PC-3 (cell line): Measurements from ENCODE around the gene ZNF232. TPM values are rescaled to one million over a fixed set of nuclear protein-coding genes. Genes with fewer than 3 reads are reported as not detected.
"Not testable (repeated sequence)": the region's sequence is repeated elsewhere in the genome, so short reads cannot be mapped to it uniquely, and the experiment has no call there.

ENCODE experiments used
- ATAC-seq: fragments of 200-7000 bp; cut with Tn5 transposase; 2 replicates; pipeline ENCODE4 v1.9.1; 2020; ENCODE audit warnings: mild to moderate bottlenecking, moderate library complexity
- BruUV-seq: library from RNA; stranded (reverse); fragments of 400-500 nt; replicated peaks from 2 replicates; lab custom pipeline; 2021; lab: Mats Ljungman, UMichigan
- CTCF ChIA-PET: fragments of 300-600 bp; sonication (Branson Sonifier 250); formaldehyde crosslinking; loops from one replicate; lab custom pipeline; 2022; ENCODE audit warnings: antibody characterized with exemption; lab: Charles Lee
- POLR2A ChIA-PET: fragments of 300-600 bp; sonication (Branson Sonifier 250); formaldehyde crosslinking; loops from one replicate; lab custom pipeline; 2022; ENCODE audit warnings: antibody characterized with exemption; ENCODE audit not compliant: unreplicated experiment; lab: Charles Lee
- DNase-seq: peaks from one replicate; pipeline ENCODE4 v3.0.0-alpha.2; 2015
- H2AFZ ChIP-seq: fragments of 300-600 bp; sonication (generic); 2 replicates; pipeline ENCODE4 v1.6.0; 2016; ENCODE audit warnings: antibody characterized with exemption, low read length
- H3F3A ChIP-seq: fragments of 300-600 bp; sonication (generic); one replicate; pipeline ENCODE4 v1.6.0; 2017; ENCODE audit warnings: antibody characterized with exemption, low read length, control low read depth, mild to moderate bottlenecking; ENCODE audit not compliant: unreplicated experiment
- H3K27ac ChIP-seq: fragments of 300-600 bp; sonication (generic); 2 replicates; pipeline ENCODE4 v1.5.1; 2016; ENCODE audit warnings: mild to moderate bottlenecking, low read length
- H3K27me3 ChIP-seq: fragments of 300-600 bp; sonication (generic); 2 replicates; pipeline ENCODE4 v1.6.1; 2016; ENCODE audit warnings: low read length, mixed read lengths
- H3K36me3 ChIP-seq: fragments of 300-600 bp; sonication (generic); 2 replicates; pipeline ENCODE4 v1.6.1; 2016; ENCODE audit warnings: low read depth, mixed run types, low read length, mixed read lengths
- H3K4me1 ChIP-seq: fragments of 300-600 bp; sonication (generic); 2 replicates; pipeline ENCODE4 v1.5.1; 2016; ENCODE audit warnings: low read length; ENCODE audit not compliant: insufficient read depth
- H3K4me2 ChIP-seq: fragments of 300-600 bp; sonication (generic); 2 replicates; pipeline ENCODE4 v1.6.0; 2016; ENCODE audit warnings: low read length
- H3K4me3 ChIP-seq: fragments of 300-600 bp; sonication (generic); 2 replicates; pipeline ENCODE4 v1.5.1; 2016; ENCODE audit warnings: mild to moderate bottlenecking, low read length, mixed read lengths
- H3K79me2 ChIP-seq: fragments of 300-600 bp; sonication (generic); 2 replicates; pipeline ENCODE4 v1.6.1; 2017; ENCODE audit warnings: low read length, mixed read lengths
- H3K9ac ChIP-seq: fragments of 300-600 bp; sonication (generic); 2 replicates; pipeline ENCODE4 v1.6.0; 2016; ENCODE audit warnings: mild to moderate bottlenecking, low read length
- H3K9me2 ChIP-seq: fragments of 300-600 bp; sonication (generic); replicated peaks from 2 replicates; pipeline ENCODE4 v1.6.1; 2016; ENCODE audit warnings: mixed run types, low read length, mixed read lengths
- H3K9me3 ChIP-seq: fragments of 300-600 bp; sonication (generic); 2 replicates; pipeline ENCODE4 v1.6.1; 2016; ENCODE audit warnings: low read length, mixed read lengths
- H4K20me1 ChIP-seq: fragments of 300-600 bp; sonication (generic); 2 replicates; pipeline ENCODE4 v1.6.1; 2016; ENCODE audit warnings: low read length, mixed read lengths
- EZH2 ChIP-seq: fragments of 300-600 bp; sonication (generic); IDR thresholded peaks from one replicate; pipeline ENCODE4 v1.6.1; 2017; ENCODE audit warnings: antibody characterized with exemption, mild to moderate bottlenecking, low read length; ENCODE audit not compliant: unreplicated experiment
- EZH2phosphoT487 ChIP-seq: fragments of 300-600 bp; sonication (generic); IDR thresholded peaks from 2 replicates; pipeline ENCODE4 v1.6.1; 2018; ENCODE audit warnings: mild to moderate bottlenecking, antibody characterized with exemption, low read length, borderline replicate concordance
- intact Hi-C: fragments of 100-400 bp; cut with micrococcal nuclease; formaldehyde crosslinking; loops from 2 replicates; pipeline ENCODE4 v1.9.0; 2023
- total RNA-seq: library from RNA; depleted of rRNA; stranded (reverse); fragments of >200 nt; gene quantifications from 2 replicates; pipeline ENCODE4 v1.2.3, GENCODE V29; 2014
- TF ChIP-seq, protein P1 (sequence below): fragments of 300-600 bp; sonication (generic); conservative IDR thresholded peaks from 2 replicates; pipeline ENCODE4 v1.5.1; 2017; ENCODE audit warnings: antibody characterized with exemption, low read depth, mild to moderate bottlenecking, low read length

Gene ZNF232
- total RNA-seq, 1 experiment from 2014 or later = 3.5 TPM

DNA sequence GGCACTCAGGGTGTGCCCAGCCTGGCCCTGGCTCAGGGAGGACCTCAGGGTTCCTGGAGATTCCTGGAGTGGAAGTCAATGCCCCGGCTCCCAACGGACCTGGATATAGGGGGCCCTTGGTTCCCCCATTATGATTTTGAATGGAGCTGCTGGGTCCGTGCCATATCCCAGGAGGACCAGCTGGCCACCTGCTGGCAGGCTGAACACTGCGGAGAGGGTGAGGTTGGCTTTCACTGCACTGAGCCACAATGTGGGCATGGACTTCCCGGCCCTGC lies 27.7 kb upstream of the ZNF232 start:
- H3K4me3 ChIP-seq = no peak overlapping the region
- H3K27me3 ChIP-seq = no peaks in the 10 kb centered on the region
- H3K9me2 ChIP-seq = no peaks in the 10 kb centered on the region
- ChIA-PET CTCF (no interaction called here), POLR2A (no interaction called here)
- no peak overlapping the region for H3K4me2 ChIP-seq
- H3K4me1 ChIP-seq = no peaks in the 10 kb centered on the region
- DNase-seq = no peak
- TF ChIP-seq EZH2 (no peak), EZH2phosphoT487 (no peak)
- TF ChIP-seq, protein P1, sequence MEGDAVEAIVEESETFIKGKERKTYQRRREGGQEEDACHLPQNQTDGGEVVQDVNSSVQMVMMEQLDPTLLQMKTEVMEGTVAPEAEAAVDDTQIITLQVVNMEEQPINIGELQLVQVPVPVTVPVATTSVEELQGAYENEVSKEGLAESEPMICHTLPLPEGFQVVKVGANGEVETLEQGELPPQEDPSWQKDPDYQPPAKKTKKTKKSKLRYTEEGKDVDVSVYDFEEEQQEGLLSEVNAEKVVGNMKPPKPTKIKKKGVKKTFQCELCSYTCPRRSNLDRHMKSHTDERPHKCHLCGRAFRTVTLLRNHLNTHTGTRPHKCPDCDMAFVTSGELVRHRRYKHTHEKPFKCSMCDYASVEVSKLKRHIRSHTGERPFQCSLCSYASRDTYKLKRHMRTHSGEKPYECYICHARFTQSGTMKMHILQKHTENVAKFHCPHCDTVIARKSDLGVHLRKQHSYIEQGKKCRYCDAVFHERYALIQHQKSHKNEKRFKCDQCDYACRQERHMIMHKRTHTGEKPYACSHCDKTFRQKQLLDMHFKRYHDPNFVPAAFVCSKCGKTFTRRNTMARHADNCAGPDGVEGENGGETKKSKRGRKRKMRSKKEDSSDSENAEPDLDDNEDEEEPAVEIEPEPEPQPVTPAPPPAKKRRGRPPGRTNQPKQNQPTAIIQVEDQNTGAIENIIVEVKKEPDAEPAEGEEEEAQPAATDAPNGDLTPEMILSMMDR = no peak
- no peaks in the 10 kb centered on the region for H3K36me3 ChIP-seq
- no TSS peak for BruUV-seq
- no peak overlapping the region for H3K27ac ChIP-seq
- H3K9ac ChIP-seq = no peak overlapping the region
- H3K79me2 ChIP-seq = no peaks in the 10 kb centered on the region
- no peak overlapping the region for H2AFZ ChIP-seq
- no peak for ATAC-seq
- no peaks in the 10 kb centered on the region for H4K20me1 ChIP-seq
- no peaks in the 10 kb centered on the region for H3F3A ChIP-seq
- intact Hi-C loops = no loop called here
- H3K9me3 ChIP-seq = no peaks in the 10 kb centered on the region

DNA sequence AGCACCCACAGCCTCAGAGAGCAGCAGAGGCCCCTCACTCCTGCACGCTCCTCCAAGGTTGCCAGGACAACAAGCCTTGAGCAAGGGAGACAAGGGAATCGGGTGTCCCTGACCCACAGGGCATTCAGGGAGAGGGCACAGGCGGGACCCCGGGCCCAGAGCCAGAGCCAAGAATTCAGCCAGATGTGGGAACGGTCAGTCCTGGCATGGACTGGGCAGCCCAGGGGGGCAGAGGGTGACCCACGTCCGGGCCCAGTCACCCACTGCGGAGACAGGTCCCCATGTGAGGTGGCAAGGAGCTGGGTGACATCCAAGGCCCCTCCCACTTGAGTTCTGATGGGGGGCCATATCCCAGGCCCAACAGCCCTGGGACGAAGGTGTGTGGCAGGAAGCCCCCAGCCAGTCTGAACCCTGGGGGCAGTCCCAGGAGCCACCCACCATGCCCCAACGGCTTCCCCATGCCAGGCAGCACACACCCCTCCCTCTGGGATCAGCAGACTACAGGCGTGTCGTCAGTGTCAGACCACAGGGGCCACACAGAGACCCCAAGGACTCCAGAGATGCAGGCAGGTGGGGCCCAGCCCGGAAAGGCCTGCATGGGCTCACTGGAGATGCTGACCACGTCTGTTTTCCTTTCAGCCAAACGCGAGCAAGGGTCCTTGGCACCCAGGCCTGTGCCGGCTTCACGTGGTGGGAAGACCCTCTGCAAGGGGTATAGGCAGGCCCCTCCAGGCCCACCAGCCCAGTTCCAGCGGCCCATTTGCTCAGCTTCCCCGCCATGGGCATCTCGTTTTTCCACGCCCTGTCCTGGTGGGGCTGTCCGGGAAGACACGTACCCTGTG lies 27.2 kb upstream of the ZNF232 start:
- Histone ChIP-seq H3K27me3 (no peaks in the 10 kb centered on the region), H3K36me3 (no peaks in the 10 kb centered on the region), H3K4me2 (no peak overlapping the region), H3K27ac (no peak overlapping the region), H4K20me1 (no peaks in the 10 kb centered on the region), H3K9ac (no peak overlapping the region), H3K9me2 (no peaks in the 10 kb centered on the region), H3K9me3 (no peaks in the 10 kb centered on the region), H3K4me3 (no peak overlapping the region), H3K79me2 (no peaks in the 10 kb centered on the region), H3F3A (no peaks in the 10 kb centered on the region), H3K4me1 (no peaks in the 10 kb centered on the region), H2AFZ (no peak overlapping the region)
- ATAC-seq (no peak), DNase-seq (no peak)
- intact Hi-C loops = no loop called here
- ChIA-PET CTCF (no interaction called here), POLR2A (no interaction called here)
- TF ChIP-seq EZH2 (no peak), EZH2phosphoT487 (no peak)
- TF ChIP-seq, protein P1 = no peak
- no TSS peak for BruUV-seq

DNA sequence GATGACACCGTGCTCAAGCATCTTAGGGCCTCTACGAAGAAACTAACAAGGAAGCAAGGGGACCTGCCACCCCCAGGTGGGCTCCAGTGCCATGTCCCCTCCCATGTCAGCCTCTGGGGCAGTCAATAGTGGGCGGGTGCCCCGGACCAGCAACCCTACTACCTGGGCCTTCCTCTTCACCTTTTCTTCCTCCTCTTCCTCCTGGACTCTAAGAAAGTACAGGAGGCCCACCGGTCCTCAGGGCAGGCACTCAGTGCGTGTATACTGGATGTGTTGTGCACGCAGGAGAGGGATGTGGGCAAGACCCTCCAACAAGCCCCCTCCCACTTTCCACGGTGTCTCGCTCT lies 26.5 kb upstream of the ZNF232 start:
- H3K9me3 ChIP-seq, H4K20me1 ChIP-seq, H3K79me2 ChIP-seq, H3K9me2 ChIP-seq, H3F3A ChIP-seq, H3K36me3 ChIP-seq, H3K4me2 ChIP-seq, H2AFZ ChIP-seq, H3K9ac ChIP-seq, DNase-seq, H3K27ac ChIP-seq, BruUV-seq, H3K27me3 ChIP-seq, ATAC-seq, intact Hi-C loops, POLR2A ChIA-PET, CTCF ChIA-PET, H3K4me3 ChIP-seq, H3K4me1 ChIP-seq: not testable (repeated sequence)

DNA sequence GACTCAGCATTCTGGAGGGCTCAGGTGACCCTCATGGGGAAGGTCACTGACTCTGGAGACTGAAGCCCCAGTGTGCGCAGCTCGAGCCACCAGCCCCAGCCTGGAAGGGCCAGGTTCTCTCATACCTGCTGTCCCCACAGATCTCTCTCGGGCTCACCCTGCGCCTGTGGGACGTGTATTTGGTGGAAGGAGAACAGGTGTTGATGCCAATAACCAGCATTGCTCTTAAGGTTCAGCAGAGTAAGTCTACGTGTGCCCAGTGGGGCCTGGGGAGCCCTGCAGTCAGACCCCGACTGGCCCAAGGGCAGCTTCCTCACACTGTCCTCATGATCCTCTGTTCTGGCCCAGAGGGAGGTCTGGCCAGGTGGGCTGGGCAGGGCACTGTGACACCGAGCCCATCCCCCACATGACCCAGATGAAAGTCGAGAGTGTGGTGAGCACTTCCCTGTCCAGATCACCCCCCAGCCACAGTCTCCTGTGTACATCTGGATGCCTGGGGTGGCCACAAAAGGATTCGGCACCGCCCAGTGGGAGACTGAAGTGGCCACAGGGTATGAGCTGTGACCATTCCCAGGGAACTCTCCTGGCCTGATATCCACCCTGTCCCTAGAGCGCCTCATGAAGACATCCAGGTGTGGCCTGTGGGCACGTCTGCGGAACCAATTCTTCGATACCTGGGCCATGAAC lies 26.0 kb upstream of the ZNF232 start:
- ATAC-seq, H3K27ac ChIP-seq, DNase-seq, H3K79me2 ChIP-seq, H3K4me2 ChIP-seq, H3K27me3 ChIP-seq, POLR2A ChIA-PET, H3F3A ChIP-seq, H3K9me2 ChIP-seq, H3K36me3 ChIP-seq, H3K9me3 ChIP-seq, H3K4me1 ChIP-seq, intact Hi-C loops, H2AFZ ChIP-seq, H3K9ac ChIP-seq, BruUV-seq, H4K20me1 ChIP-seq, CTCF ChIA-PET, H3K4me3 ChIP-seq: not testable (repeated sequence)
